AG08396 (cell line): ENCODE results near the gene FOXF2.
A peak's percentile ranks its signal among the peaks of the same experiment; 100 is the strongest.
"Not testable (repeated sequence)": the region's sequence is repeated elsewhere in the genome, so short reads cannot be mapped to it uniquely, and the experiment has no call there.

Experiments
- DNase-seq: peaks from one replicate; pipeline ENCODE4 v3.0.0; 2012; ENCODE audit warnings: low spot score, mixed read lengths

FOXF2 gene

GRCh38 chr6:1389369-1390132 is at the start of gene FOXF2:
TSS of gene FOXF2 (plus strand) at chr6:1389576. CDS start at chr6:1389948, 372 bp downstream.
- DNase-seq = peak; percentile 84

- no peak for DNase-seq
Observed at GRCh38 chr6:1346101-1346500, 43.3 kb upstream of the FOXF2 start.

DNA sequence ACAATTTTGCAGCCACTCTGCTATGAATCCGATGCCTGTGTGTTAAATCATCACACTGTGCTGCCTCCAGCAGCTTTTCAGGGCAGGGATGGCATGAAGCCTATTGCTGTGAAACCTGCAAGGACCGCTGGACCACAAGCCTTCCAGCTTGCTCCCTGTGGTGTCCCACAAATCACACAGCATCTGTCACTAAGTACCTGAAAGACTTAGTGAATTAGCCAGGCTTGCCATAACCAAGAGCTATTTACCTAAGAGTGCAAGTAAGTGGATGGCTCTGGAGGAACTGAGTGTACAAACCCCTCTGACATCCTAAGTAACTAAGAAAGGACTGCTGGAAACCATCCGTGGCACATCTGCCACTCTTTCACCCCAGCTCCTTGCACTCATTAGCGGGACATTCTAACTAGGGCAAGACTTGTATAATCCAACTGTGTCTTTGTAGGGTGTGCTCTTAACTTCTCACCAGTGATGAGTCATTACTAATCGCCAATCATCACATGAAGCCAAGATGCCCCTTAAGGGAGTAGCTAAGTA is 42.8 kb upstream of the FOXF2 start:
- DNase-seq = no peak

GRCh38 chr6:1347161-1347560 is 42.2 kb upstream of the FOXF2 start:
- no peak for DNase-seq

DNA sequence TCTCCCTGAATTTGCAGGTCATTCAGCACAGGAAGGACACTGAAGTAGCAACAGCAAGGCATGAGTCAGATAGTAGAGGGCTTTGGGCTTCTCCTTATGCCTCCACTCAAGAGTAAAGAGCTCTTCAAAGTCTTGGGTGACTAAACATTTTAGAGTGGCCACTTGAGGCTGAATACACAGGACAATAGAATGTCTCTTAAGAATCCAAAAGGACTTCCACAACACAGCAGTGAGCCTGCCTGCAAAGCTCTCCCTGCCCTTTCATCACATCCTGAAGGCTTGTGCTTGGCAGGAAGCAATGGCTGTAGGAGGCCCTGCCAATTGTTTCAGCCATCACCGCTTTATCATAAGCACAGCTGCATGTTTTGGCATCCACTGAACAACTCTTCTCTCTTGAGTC is 40.7 kb upstream of the FOXF2 start:
- no peak for DNase-seq

GRCh38 chr6:1349655-1350054 is 39.7 kb upstream of the FOXF2 start:
- DNase-seq = no peak

DNA sequence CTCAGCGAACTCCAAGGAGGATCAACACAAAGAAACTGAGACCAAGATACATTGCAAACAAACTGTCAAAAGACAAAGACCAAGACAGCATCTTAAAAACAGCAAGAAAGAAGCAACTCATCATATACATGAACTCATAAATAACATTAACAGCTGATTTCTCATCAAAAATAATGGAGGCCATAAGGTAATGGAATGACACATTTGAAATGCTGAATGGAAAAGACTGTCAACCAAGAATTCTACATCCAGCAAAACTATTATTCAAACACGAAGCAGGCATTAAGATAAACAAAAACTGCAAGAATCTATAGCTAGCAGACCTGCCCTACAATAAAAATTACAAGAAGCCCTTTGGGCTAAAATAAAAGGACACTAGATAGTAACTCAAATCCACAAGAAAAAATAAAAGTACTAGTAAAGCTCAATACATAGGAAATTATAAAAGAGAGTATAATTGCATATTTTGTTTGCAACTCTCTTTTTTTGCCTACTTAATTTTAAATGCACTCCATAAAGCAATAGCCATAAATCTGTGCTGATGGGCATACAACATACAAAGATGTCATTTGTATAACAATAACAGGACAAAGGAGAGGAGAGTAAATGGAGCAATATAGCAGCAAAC is 37.9 kb upstream of the FOXF2 start:
- DNase-seq = no peak

DNA sequence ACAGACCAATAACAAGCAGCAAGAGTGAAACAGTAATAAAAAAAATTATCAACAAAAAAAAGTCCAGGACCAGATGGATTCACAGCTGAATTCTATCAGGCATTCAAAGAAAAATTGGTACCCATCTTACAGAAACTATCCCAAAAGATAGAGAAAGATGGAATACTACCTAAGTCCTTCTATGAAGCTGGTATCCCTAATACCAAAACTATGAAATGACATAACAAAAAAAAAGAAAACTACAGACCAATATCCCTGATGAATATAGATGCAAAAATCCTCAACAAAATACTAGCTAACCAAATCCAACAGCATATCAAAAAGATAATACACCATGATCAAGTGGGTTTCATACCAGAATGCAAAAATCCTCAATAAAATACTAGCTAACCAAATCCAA is 34.3 kb upstream of the FOXF2 start:
- DNase-seq = not testable (repeated sequence)

DNA sequence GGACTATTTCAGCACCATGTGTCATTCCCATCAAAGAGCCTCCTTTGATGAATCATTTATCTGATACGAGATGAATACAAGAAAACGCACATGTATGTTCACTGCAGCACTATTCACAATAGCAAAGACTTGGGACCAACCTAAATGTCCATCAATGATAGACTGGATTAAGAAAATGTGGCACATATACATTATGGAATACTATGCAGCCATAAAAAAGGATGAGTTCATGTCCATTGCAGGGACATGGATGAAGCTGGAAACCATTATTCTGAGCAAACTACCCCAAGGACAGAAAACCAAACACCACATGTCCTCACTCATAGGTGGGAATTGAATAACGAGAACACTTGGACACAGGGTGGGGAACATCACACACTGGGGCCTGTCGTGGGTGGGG is 27.7 kb upstream of the FOXF2 start:
- not testable (repeated sequence) for DNase-seq

DNA sequence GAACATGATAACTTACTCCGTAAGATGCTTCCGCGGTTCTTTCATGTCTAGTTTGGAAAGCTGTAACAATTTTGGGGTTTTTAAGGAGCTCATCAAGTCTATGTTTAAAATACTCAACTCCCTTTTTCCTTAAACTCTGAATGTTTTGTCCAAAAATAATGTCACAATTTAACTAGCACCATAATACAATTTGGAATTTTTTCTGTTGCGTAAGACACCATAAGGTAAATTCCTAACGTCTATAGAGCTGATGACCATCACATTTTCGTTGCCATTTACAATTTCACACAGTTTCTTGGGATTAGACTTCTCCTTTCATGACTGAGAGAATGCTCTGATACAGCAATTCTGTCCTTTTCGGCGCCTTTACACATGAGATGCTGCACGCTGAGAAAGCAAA is 26.7 kb upstream of the FOXF2 start:
- no peak for DNase-seq

- no peak for DNase-seq
Observed at GRCh38 chr6:1363298-1363697, 26.1 kb upstream of the FOXF2 start.

DNA sequence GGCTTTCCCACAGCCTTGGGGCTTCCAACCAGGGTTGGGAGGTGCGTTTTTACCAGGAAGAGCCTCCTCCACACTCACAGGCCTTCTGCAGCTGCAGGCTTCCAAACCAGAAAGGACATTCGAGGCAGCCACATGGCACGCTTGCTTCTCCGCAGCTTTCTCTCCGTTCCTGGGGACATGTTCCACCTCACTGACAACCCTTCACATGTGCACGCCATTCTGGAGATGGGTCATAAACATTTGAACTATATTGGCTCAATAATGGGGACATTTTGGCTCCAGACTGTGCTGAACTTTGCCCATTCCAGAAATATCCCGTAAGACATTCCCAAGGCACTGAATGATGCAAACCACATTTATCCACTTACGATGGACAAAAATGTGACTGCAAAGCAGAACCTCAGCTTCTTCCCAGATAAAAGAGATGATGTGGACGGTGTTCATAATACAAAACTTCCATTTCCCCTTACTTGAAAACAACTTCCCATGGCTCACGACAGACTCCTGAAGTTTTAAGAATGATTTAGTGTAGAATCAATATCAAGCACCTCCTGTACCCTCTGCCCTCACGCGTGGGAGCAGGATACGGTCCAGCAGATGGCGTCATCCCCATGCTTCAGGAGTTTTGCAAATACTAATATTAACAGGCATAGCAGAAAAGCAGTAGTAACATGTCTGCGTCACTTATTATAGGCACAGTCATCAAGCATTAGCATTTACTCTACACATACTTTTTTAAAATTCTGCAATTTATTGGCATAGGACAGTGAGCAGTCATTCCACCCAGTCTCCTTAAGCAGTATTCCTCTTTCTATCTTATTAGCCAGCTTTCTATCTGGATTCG is 25.4 kb upstream of the FOXF2 start:
- no peak for DNase-seq

- no peak for DNase-seq
Observed at GRCh38 chr6:1364791-1365190, 24.6 kb upstream of the FOXF2 start.

GRCh38 chr6:1365686-1366085 is 23.7 kb upstream of the FOXF2 start:
- no peak for DNase-seq

GRCh38 chr6:1367771-1368170 is 21.6 kb upstream of the FOXF2 start:
- no peak for DNase-seq

DNA sequence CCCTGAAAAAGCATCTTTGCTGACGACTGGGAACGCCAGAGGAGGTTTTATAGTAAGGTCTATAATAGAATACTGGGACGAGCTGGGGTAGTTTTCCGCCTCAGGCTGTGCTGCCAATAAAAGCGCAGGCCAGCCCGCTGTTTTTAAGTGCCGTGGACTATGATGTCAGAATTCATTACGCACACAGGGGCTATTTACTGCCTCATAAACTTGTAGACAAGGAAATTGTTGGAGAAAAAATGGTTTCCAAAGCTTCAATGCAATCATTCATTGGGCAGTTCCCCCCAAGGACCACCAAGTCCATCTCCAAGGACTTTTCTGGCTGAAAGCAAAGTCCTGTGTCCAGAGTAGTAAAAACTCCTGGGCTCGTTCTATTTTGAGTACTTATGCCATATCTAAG is 20.4 kb upstream of the FOXF2 start:
- DNase-seq = no peak

DNA sequence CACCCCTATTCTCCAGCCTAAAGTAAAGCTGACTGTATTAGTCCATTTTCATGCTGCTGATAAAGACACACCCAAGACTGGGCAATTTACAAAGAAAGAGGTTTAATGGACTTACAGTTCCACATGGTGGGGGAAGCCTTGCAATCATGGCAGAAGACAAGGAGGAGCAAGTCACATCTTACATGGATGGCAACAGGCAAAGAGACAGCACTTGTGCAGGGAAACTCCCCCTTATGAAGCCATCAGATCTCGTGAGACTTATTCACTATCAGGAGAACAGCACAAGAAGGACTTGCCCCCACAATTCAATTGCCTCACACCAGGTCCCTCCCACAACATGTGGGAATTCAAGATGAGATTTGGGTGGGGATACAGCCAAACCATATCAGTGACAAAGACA is 19.7 kb upstream of the FOXF2 start:
- DNase-seq = not testable (repeated sequence)

GRCh38 chr6:1371933-1372332 is 17.4 kb upstream of the FOXF2 start:
- DNase-seq = no peak

- DNase-seq = peak; percentile 65
Observed at GRCh38 chr6:1372690-1373089, 16.7 kb upstream of the FOXF2 start.

DNA sequence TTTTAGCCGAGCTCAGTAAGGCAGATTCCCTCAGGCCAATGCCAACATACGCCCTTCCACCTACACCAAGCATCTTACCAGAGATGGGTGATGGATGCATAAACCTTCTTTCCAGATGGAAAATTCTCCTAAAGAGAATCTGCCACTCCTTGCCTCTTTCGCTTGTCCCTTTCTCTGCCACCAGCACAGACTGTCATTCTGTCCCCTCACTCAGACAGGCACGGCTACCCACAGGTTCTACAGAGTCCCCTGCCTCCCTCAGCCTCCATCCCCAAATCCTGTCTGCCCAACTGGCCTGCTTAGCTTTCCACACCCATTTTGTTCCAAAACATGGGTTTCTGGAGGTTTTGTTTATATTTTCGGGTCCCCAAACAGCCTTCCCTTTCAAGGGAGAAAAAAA is 12.7 kb upstream of the FOXF2 start:
- no peak for DNase-seq

DNA sequence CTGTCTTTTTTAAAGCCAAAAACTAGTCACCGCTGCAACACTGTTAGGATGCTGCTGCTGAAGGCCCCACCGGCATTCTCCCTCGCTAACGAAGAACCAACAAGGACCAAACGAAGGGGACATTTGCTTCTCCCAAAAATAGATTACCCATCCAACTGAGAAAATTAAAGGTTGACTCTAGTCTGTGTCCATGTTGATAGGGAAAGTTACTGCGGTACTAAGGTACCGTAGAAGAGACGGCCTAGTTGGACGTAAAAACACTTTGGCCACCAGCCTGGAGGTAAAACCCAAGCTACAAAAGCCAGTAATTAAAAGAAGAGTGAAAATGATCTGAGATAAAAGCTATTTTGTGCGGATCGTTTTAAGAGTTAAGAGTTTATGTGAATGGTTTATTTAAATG is 11.8 kb upstream of the FOXF2 start:
- DNase-seq = no peak
